ENCODE results near the gene ANO4.

The ANO4 gene

GRCh38 chr12:100896192-100896591 lies 101.6 kb downstream of the ANO4 start:
- no peaks in the 10 kb centered on the region for H3K4me1 ChIP-seq (ENCODE audit: insufficient read depth, low read length)
- DNase-seq, result no peak
- no peaks in the 10 kb centered on the region for H3K9me3 ChIP-seq (ENCODE audit: insufficient read depth, low read length, severe bottlenecking)
- no peak overlapping the region for H3K27ac ChIP-seq (ENCODE audit: low read length)
- no peak for TF ChIP-seq EZH2 (IDR thresholded peaks at IDR 0.05; ENCODE audit: borderline replicate concordance, low read depth, low read length, severe bottlenecking)
- TF ChIP-seq, protein P1, sequence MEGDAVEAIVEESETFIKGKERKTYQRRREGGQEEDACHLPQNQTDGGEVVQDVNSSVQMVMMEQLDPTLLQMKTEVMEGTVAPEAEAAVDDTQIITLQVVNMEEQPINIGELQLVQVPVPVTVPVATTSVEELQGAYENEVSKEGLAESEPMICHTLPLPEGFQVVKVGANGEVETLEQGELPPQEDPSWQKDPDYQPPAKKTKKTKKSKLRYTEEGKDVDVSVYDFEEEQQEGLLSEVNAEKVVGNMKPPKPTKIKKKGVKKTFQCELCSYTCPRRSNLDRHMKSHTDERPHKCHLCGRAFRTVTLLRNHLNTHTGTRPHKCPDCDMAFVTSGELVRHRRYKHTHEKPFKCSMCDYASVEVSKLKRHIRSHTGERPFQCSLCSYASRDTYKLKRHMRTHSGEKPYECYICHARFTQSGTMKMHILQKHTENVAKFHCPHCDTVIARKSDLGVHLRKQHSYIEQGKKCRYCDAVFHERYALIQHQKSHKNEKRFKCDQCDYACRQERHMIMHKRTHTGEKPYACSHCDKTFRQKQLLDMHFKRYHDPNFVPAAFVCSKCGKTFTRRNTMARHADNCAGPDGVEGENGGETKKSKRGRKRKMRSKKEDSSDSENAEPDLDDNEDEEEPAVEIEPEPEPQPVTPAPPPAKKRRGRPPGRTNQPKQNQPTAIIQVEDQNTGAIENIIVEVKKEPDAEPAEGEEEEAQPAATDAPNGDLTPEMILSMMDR (IDR thresholded peaks at IDR 0.05; ENCODE audit: borderline replicate concordance, extremely low read depth, low read length, poor library complexity, severe bottlenecking), result no peak
- no peaks in the 10 kb centered on the region for H3K36me3 ChIP-seq (ENCODE audit: insufficient read depth, low read length)
- no peak overlapping the region for H3K4me2 ChIP-seq (ENCODE audit: insufficient read depth, low read length)
- no peaks in the 10 kb centered on the region for H4K20me1 ChIP-seq (ENCODE audit: insufficient read depth, low read length)
- H2AFZ ChIP-seq (ENCODE audit: low read depth, low read length), result no peak overlapping the region
- ATAC-seq (ENCODE audit: insufficient read depth, low read depth), result no peak
- no peak overlapping the region for H3K9ac ChIP-seq (ENCODE audit: low read depth, low read length)
- H3K79me2 ChIP-seq (ENCODE audit: insufficient read depth, low read length), result no peaks in the 10 kb centered on the region
- no peaks in the 10 kb centered on the region for H3K27me3 ChIP-seq (ENCODE audit: insufficient read depth, low read length, poor library complexity)
- H3K4me3 ChIP-seq (ENCODE audit: low read depth in 1 of 2, low read length in 2 of 2), result no peak overlapping the region

DNA sequence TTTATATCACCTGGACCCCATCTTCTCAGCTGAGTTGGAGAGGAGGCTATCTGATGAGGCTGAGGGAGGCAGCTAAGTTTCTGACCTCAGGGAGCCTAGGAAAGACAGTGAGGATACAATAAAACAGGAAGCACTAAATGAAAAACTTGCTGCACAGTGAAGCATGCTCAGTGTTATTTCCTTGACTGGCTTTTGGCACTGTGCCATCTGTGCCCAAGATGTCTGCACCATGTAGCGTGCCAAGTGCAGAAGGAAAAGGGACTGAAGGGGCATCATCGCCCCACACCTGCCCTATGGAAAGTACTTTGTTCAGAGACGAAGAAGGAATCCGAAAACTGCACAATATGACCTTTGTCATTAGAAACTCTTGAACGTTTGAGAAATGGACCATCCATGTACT lies 102.7 kb downstream of the ANO4 start:
- H3K27ac ChIP-seq (ENCODE audit: low read length), result no peak overlapping the region
- TF ChIP-seq EZH2 (IDR thresholded peaks at IDR 0.05; ENCODE audit: borderline replicate concordance, low read depth, low read length, severe bottlenecking), result no peak
- TF ChIP-seq, protein P1 (IDR thresholded peaks at IDR 0.05; ENCODE audit: borderline replicate concordance, extremely low read depth, low read length, poor library complexity, severe bottlenecking), result no peak
- H3K27me3 ChIP-seq (ENCODE audit: insufficient read depth, low read length, poor library complexity), result no peaks in the 10 kb centered on the region
- no peaks in the 10 kb centered on the region for H3K36me3 ChIP-seq (ENCODE audit: insufficient read depth, low read length)
- H2AFZ ChIP-seq (ENCODE audit: low read depth, low read length), result no peak overlapping the region
- DNase-seq (no peak), ATAC-seq (ENCODE audit: insufficient read depth, low read depth) (no peak)
- no peaks in the 10 kb centered on the region for H3K4me1 ChIP-seq (ENCODE audit: insufficient read depth, low read length)
- no peaks in the 10 kb centered on the region for H4K20me1 ChIP-seq (ENCODE audit: insufficient read depth, low read length)
- H3K79me2 ChIP-seq (ENCODE audit: insufficient read depth, low read length), result no peaks in the 10 kb centered on the region
- no peaks in the 10 kb centered on the region for H3K9me3 ChIP-seq (ENCODE audit: insufficient read depth, low read length, severe bottlenecking)
- H3K9ac ChIP-seq (ENCODE audit: low read depth, low read length), result no peak overlapping the region
- H3K4me2 ChIP-seq (ENCODE audit: insufficient read depth, low read length), result no peak overlapping the region
- no peak overlapping the region for H3K4me3 ChIP-seq (ENCODE audit: low read depth in 1 of 2, low read length in 2 of 2)

DNA sequence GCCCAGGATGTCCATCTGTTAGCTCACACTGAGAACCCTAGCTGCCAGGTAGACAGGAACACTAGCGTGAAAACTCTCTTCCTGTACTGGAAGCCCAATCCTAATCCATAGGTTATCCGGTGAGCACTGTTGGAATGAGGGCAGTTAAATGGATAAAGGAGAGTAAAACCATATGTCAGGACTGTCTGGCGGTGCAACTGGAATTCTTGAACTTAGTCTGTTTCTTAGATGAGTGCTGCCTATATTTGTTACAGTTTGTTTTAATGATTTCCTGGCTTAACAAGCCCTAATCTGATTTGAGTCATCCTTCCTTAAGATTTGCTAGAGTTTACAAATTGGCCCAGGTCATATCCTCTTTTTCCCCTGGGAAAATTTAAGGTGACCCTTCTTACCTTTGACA lies 104.7 kb downstream of the ANO4 start:
- TF ChIP-seq, protein P1 (IDR thresholded peaks at IDR 0.05; ENCODE audit: borderline replicate concordance, extremely low read depth, low read length, poor library complexity, severe bottlenecking), result no peak
- no peak for TF ChIP-seq EZH2 (IDR thresholded peaks at IDR 0.05; ENCODE audit: borderline replicate concordance, low read depth, low read length, severe bottlenecking)
- Histone ChIP-seq H3K4me3 (ENCODE audit: low read depth in 1 of 2, low read length in 2 of 2) (no peak overlapping the region), H3K36me3 (ENCODE audit: insufficient read depth, low read length) (no peaks in the 10 kb centered on the region), H3K4me2 (ENCODE audit: insufficient read depth, low read length) (no peak overlapping the region), H3K9ac (ENCODE audit: low read depth, low read length) (no peak overlapping the region), H4K20me1 (ENCODE audit: insufficient read depth, low read length) (no peaks in the 10 kb centered on the region), H3K9me3 (ENCODE audit: insufficient read depth, low read length, severe bottlenecking) (no peaks in the 10 kb centered on the region), H3K79me2 (ENCODE audit: insufficient read depth, low read length) (no peaks in the 10 kb centered on the region), H3K27me3 (ENCODE audit: insufficient read depth, low read length, poor library complexity) (no peaks in the 10 kb centered on the region), H3K4me1 (ENCODE audit: insufficient read depth, low read length) (no peaks in the 10 kb centered on the region), H2AFZ (ENCODE audit: low read depth, low read length) (no peak overlapping the region), H3K27ac (ENCODE audit: low read length) (no peak overlapping the region)
- DNase-seq (no peak), ATAC-seq (ENCODE audit: insufficient read depth, low read depth) (no peak)

GRCh38 chr12:100900808-100901207 lies 106.2 kb downstream of the ANO4 start:
- Histone ChIP-seq H4K20me1 (ENCODE audit: insufficient read depth, low read length) (no peaks in the 10 kb centered on the region), H2AFZ (ENCODE audit: low read depth, low read length) (no peak overlapping the region), H3K4me1 (ENCODE audit: insufficient read depth, low read length) (no peaks in the 10 kb centered on the region), H3K36me3 (ENCODE audit: insufficient read depth, low read length) (no peaks in the 10 kb centered on the region), H3K4me2 (ENCODE audit: insufficient read depth, low read length) (no peak overlapping the region), H3K9me3 (ENCODE audit: insufficient read depth, low read length, severe bottlenecking) (no peaks in the 10 kb centered on the region), H3K79me2 (ENCODE audit: insufficient read depth, low read length) (no peaks in the 10 kb centered on the region), H3K4me3 (ENCODE audit: low read depth in 1 of 2, low read length in 2 of 2) (no peak overlapping the region), H3K27ac (ENCODE audit: low read length) (no peak overlapping the region), H3K27me3 (ENCODE audit: insufficient read depth, low read length, poor library complexity) (no peaks in the 10 kb centered on the region), H3K9ac (ENCODE audit: low read depth, low read length) (no peak overlapping the region)
- ATAC-seq (ENCODE audit: insufficient read depth, low read depth) (no peak), DNase-seq (no peak)
- TF ChIP-seq, protein P1 (IDR thresholded peaks at IDR 0.05; ENCODE audit: borderline replicate concordance, extremely low read depth, low read length, poor library complexity, severe bottlenecking), result no peak
- no peak for TF ChIP-seq EZH2 (IDR thresholded peaks at IDR 0.05; ENCODE audit: borderline replicate concordance, low read depth, low read length, severe bottlenecking)
